Common myeloid progenitor, CD34-positive (primary cell): ENCODE results near the gene KIF17.

Experiments
- CTCF ChIA-PET: fragments of 350-600 bp; sonication (Branson Sonifier 250); formaldehyde crosslinking; loops from one replicate; lab custom pipeline; 2021; ENCODE audit warnings: antibody characterized with exemption; lab: Charles Lee
- POLR2A ChIA-PET: fragments of 350-600 bp; sonication (Branson Sonifier 250); formaldehyde crosslinking; loops from one replicate; lab custom pipeline; 2021; ENCODE audit warnings: antibody characterized with exemption; lab: Charles Lee
- DNase-seq, 3 donors: peaks; one replicate each; pipeline versions ENCODE4 v3.0.0 to v3.0.0-alpha.2; 2013
- H3K27ac ChIP-seq, 2 experiments: 1 replicate in 1 of 2; 2 replicates in 1 of 2; pipeline ENCODE4 v1.7.0; 2013; ENCODE audit warnings: inconsistent platforms in 2 of 2, low read length in 2 of 2, mild to moderate bottlenecking in 2 of 2, low read depth in 1 of 2, moderate library complexity in 1 of 2; ENCODE audit not compliant: severe bottlenecking in 2 of 2, insufficient read depth in 1 of 2, poor library complexity in 1 of 2
- H3K27me3 ChIP-seq, 5 experiments: replicated peaks in 2 of 5; 1 replicate in 3 of 5; 2 replicates in 2 of 5; pipeline versions ENCODE4 v1.6.1 to v1.7.0; 2013; ENCODE audit warnings: low read length in 4 of 5, mild to moderate bottlenecking in 2 of 5, moderate library complexity in 2 of 5, inconsistent platforms in 1 of 5; ENCODE audit not compliant: insufficient read depth in 5 of 5, control insufficient read depth in 4 of 5
- H3K36me3 ChIP-seq, 4 experiments: 1 replicate in 2 of 4; 2 replicates in 2 of 4; pipeline versions ENCODE4 v1.6.1 to v1.7.0; 2013; ENCODE audit warnings: low read length in 3 of 4, control low read depth in 1 of 4, mild to moderate bottlenecking in 1 of 4; ENCODE audit not compliant: control insufficient read depth in 4 of 4, insufficient read depth in 4 of 4
- H3K4me1 ChIP-seq, 4 experiments: 1 replicate in 3 of 4; 2 replicates in 1 of 4; pipeline versions ENCODE4 v1.6.1 to v1.7.1; 2013; ENCODE audit warnings: low read length in 3 of 4, mild to moderate bottlenecking in 3 of 4, control low read depth in 1 of 4, inconsistent platforms in 1 of 4, moderate library complexity in 1 of 4; ENCODE audit not compliant: control insufficient read depth in 4 of 4, insufficient read depth in 4 of 4; ENCODE audit errors: control extremely low read depth in 1 of 4
- H3K4me3 ChIP-seq, 7 experiments: 1 replicate in 4 of 7; 2 replicates in 3 of 7; pipeline versions ENCODE4 v1.5.1 to v1.7.0; 2013; ENCODE audit warnings: mild to moderate bottlenecking in 7 of 7, low read length in 6 of 7, moderate library complexity in 6 of 7, inconsistent platforms in 2 of 7, low read depth in 2 of 7, control low read depth in 1 of 7; ENCODE audit not compliant: insufficient read depth in 4 of 7, control insufficient read depth in 1 of 7; ENCODE audit errors: extremely low read depth in 1 of 7
- H3K9me3 ChIP-seq, 5 experiments: 1 replicate in 4 of 5; 2 replicates in 1 of 5; pipeline versions ENCODE4 v1.6.1 to v1.7.1; 2013; ENCODE audit warnings: low read length in 4 of 5, mild to moderate bottlenecking in 2 of 5, inconsistent platforms in 1 of 5, low read depth in 1 of 5, moderate library complexity in 1 of 5; ENCODE audit not compliant: control insufficient read depth in 4 of 5, insufficient read depth in 2 of 5; ENCODE audit errors: control extremely low read depth in 1 of 5
- WGBS: methylation state at CpG from one replicate; pipeline ENCODE4 v1.1.5; 2013; ENCODE audit not compliant: insufficient coverage; 5-methylcytosine and 5-hydroxymethylcytosine counted together

The KIF17 gene

GRCh38 chr1:20663969-20664715 lies 53.7 kb downstream of the KIF17 start:
- H3K36me3 ChIP-seq = peaks cover 0 to 7% (median 3%) of the 10 kb centered on the region in 4 experiments
- ChIA-PET CTCF (interaction anchor here (0.8 kb wide), 1 partner anchor 10 kb away, joined by 3 read pairs; no protein-coding TSS in a partner anchor), POLR2A (no interaction called here)
- WGBS = 80% methylated on average over 8 of the region's 12 CpGs
- no peak for DNase-seq
- peaks cover 10 to 30% (median 25%) of the 10 kb centered on the region in 4 experiments for H3K4me1 ChIP-seq
- no peak overlapping the region for H3K27ac ChIP-seq
- no peak overlapping the region for H3K4me3 ChIP-seq
- H3K27me3 ChIP-seq = no peaks in the 10 kb centered on the region
- no peaks in the 10 kb centered on the region for H3K9me3 ChIP-seq

GRCh38 chr1:20663365-20663764 lies 54.4 kb downstream of the KIF17 start:
- ChIA-PET CTCF (interaction anchor here (0.8 to 1.3 kb wide), 2 partner anchors 11 to 131 kb away, joined by 3 read pairs; no protein-coding TSS in a partner anchor), POLR2A (no interaction called here)
- no peaks in the 10 kb centered on the region for H3K9me3 ChIP-seq
- DNase-seq = no peak
- peaks cover 0 to 11% (median 6%) of the 10 kb centered on the region in 4 experiments for H3K36me3 ChIP-seq
- H3K4me1 ChIP-seq = peaks cover 10 to 30% (median 27%) of the 10 kb centered on the region in 4 experiments
- H3K27ac ChIP-seq = no peak overlapping the region
- H3K27me3 ChIP-seq = no peaks in the 10 kb centered on the region
- 100% methylated on average over 1 of the region's 1 CpG for WGBS
- no peak overlapping the region for H3K4me3 ChIP-seq

- peak in 2 of 3 donors; percentile 30 to 32 for DNase-seq
- Histone ChIP-seq H3K4me1 (peaks cover 10 to 30% (median 27%) of the 10 kb centered on the region in 4 experiments), H3K4me3 (peak overlapping the region; percentile 75 to 96 (median 88)), H3K36me3 (peaks cover 0 to 23% (median 16%) of the 10 kb centered on the region in 4 experiments), H3K9me3 (no peaks in the 10 kb centered on the region), H3K27ac (peak overlapping the region; percentile 86 to 92), H3K27me3 (no peaks in the 10 kb centered on the region)
- ChIA-PET POLR2A (no interaction called here), CTCF (interaction anchor here (0.9 kb wide), 1 partner anchor 32 kb away, joined by 6 read pairs; no protein-coding TSS in a partner anchor)
- 61% methylated on average over 7 of the region's 7 CpGs for WGBS
Measured at GRCh38 chr1:20662110-20662475, 55.7 kb downstream of the KIF17 start.

GRCh38 chr1:20661207-20662109 lies 56.3 kb downstream of the KIF17 start, which contains the start of gene DDOST:
TSS of gene DDOST (minus strand) at chr1:20661369. CDS start at chr1:20661350, 19 bp downstream.
- Histone ChIP-seq H3K27ac (peak within 1 kb of the TSS; percentile 86 to 92), H3K36me3 (peaks cover 0 to 30% (median 21%) of the 10 kb centered on the region in 4 experiments), H3K9me3 (no peaks in the 10 kb centered on the region), H3K27me3 (no peaks in the 10 kb centered on the region), H3K4me3 (peak within 1 kb of the TSS; percentile 75 to 96 (median 88)), H3K4me1 (peaks cover 10 to 30% (median 27%) of the 10 kb centered on the region in 4 experiments)
- DNase-seq = peak; percentile 96 to 98 (median 97)
- ChIA-PET CTCF (interaction anchor here (0.6 to 1.6 kb wide), 4 partner anchors 14 to 376 kb away, joined by 3 to 6 read pairs (median 4); no protein-coding TSS in a partner anchor), POLR2A (interaction anchor here (0.7 kb wide), 1 partner anchor 15 kb away, joined by 3 read pairs; no protein-coding TSS in a partner anchor)
- WGBS = 2% methylated on average over 31 of the region's 58 CpGs

GRCh38 chr1:20660847-20661206 lies 57.0 kb downstream of the KIF17 start:
- H3K9me3 ChIP-seq = no peaks in the 10 kb centered on the region
- DNase-seq = peak in 2 of 3 donors; percentile 56
- ChIA-PET POLR2A (interaction anchor here (0.6 to 0.7 kb wide), 2 partner anchors 15 to 89 kb away, joined by 3 read pairs; no protein-coding TSS in a partner anchor), CTCF (interaction anchor here (0.6 to 1.6 kb wide), 3 partner anchors 14 to 376 kb away, joined by 3 to 4 read pairs (median 3); no protein-coding TSS in a partner anchor)
- H3K27me3 ChIP-seq = no peaks in the 10 kb centered on the region
- WGBS = 0% methylated on average over 13 of the region's 20 CpGs
- H3K36me3 ChIP-seq = peaks cover 0 to 36% (median 24%) of the 10 kb centered on the region in 4 experiments
- peaks cover 10 to 27% (median 26%) of the 10 kb centered on the region in 4 experiments for H3K4me1 ChIP-seq
- peak overlapping the region; percentile 86 to 92 for H3K27ac ChIP-seq
- H3K4me3 ChIP-seq = peak overlapping the region; percentile 75 to 96 (median 88)

GRCh38 chr1:20660363-20660762 lies 57.4 kb downstream of the KIF17 start:
- H3K27me3 ChIP-seq = no peaks in the 10 kb centered on the region
- ChIA-PET CTCF (interaction anchor here (0.7 to 1.6 kb wide), 2 partner anchors 9 to 85 kb away, joined by 3 to 4 read pairs; no protein-coding TSS in a partner anchor), POLR2A (interaction anchor here (0.6 kb wide), 1 partner anchor 89 kb away, joined by 3 read pairs; no protein-coding TSS in a partner anchor)

More at GRCh38 chr1:20660363-20660762, 57.4 kb downstream of the KIF17 start:
- no peaks in the 10 kb centered on the region for H3K9me3 ChIP-seq
- peaks cover 10 to 26% (median 23%) of the 10 kb centered on the region in 4 experiments for H3K4me1 ChIP-seq
- 0% methylated on average over 1 of the region's 3 CpGs for WGBS
- H3K36me3 ChIP-seq = peaks cover 0 to 41% (median 29%) of the 10 kb centered on the region in 4 experiments
- DNase-seq = no peak
- H3K27ac ChIP-seq = peak overlapping the region; percentile 86 to 92
- peak overlapping the region; percentile 75 to 96 (median 88) for H3K4me3 ChIP-seq
